ENCODE measurements around the gene RNF220.

DNA sequence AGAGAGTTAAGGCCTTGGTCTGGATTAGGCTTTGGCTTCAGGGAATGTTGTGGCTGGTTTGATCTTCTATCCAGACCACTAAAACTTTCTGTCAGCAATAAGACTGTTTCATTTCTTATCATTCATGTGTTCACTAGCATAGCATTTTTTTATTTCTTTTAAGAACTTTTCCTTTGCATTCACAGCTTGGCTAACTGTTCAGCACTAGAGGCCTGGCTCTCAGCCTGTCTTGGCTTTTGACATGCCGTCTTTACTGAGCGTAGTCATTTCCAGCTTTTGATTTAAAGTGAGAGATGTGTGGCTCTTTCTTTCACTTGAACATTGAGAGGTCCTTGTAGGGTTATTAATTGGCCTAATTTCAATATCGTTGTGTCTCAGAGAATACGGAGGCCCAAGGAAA lies 62.5 kb downstream of the RNF220 start:
- TF ChIP-seq, protein P1, sequence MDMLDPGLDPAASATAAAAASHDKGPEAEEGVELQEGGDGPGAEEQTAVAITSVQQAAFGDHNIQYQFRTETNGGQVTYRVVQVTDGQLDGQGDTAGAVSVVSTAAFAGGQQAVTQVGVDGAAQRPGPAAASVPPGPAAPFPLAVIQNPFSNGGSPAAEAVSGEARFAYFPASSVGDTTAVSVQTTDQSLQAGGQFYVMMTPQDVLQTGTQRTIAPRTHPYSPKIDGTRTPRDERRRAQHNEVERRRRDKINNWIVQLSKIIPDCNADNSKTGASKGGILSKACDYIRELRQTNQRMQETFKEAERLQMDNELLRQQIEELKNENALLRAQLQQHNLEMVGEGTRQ (IDR thresholded peaks at IDR 0.05; ENCODE audit: low read depth, low read length), result no peak
- TF ChIP-seq, protein P2, sequence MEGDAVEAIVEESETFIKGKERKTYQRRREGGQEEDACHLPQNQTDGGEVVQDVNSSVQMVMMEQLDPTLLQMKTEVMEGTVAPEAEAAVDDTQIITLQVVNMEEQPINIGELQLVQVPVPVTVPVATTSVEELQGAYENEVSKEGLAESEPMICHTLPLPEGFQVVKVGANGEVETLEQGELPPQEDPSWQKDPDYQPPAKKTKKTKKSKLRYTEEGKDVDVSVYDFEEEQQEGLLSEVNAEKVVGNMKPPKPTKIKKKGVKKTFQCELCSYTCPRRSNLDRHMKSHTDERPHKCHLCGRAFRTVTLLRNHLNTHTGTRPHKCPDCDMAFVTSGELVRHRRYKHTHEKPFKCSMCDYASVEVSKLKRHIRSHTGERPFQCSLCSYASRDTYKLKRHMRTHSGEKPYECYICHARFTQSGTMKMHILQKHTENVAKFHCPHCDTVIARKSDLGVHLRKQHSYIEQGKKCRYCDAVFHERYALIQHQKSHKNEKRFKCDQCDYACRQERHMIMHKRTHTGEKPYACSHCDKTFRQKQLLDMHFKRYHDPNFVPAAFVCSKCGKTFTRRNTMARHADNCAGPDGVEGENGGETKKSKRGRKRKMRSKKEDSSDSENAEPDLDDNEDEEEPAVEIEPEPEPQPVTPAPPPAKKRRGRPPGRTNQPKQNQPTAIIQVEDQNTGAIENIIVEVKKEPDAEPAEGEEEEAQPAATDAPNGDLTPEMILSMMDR (conservative IDR thresholded peaks at IDR 0.05; ENCODE audit: low read depth, low read length), result no peak
- no peak for TF ChIP-seq POLR2A (IDR thresholded peaks at IDR 0.05; ENCODE audit: low read depth, low read length)
- TF ChIP-seq CEBPB (IDR thresholded peaks at IDR 0.05; ENCODE audit: low read depth, low read length), result no peak
- TF ChIP-seq MXI1 (IDR thresholded peaks at IDR 0.05; ENCODE audit: borderline replicate concordance, low read depth, low read length), result no peak
- no peak for TF ChIP-seq CHD1 (IDR thresholded peaks at IDR 0.05; ENCODE audit: low read depth, low read length)
- no peak for TF ChIP-seq SMC3 (IDR thresholded peaks at IDR 0.05; ENCODE audit: low read depth, low read length)
- TF ChIP-seq MAZ (IDR thresholded peaks at IDR 0.05; ENCODE audit: borderline replicate concordance, low read depth, low read length), result no peak
- TF ChIP-seq, protein P3, sequence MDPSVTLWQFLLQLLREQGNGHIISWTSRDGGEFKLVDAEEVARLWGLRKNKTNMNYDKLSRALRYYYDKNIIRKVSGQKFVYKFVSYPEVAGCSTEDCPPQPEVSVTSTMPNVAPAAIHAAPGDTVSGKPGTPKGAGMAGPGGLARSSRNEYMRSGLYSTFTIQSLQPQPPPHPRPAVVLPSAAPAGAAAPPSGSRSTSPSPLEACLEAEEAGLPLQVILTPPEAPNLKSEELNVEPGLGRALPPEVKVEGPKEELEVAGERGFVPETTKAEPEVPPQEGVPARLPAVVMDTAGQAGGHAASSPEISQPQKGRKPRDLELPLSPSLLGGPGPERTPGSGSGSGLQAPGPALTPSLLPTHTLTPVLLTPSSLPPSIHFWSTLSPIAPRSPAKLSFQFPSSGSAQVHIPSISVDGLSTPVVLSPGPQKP (IDR thresholded peaks at IDR 0.05; ENCODE audit: borderline replicate concordance, low read depth, low read length), result no peak
- no peak for TF ChIP-seq NFE2L2 (IDR thresholded peaks at IDR 0.05; ENCODE audit: low read depth, low read length)
- no peak for TF ChIP-seq RCOR1 (IDR thresholded peaks at IDR 0.05; ENCODE audit: insufficient replicate concordance, low read length)
- no peak for TF ChIP-seq FOS (IDR thresholded peaks at IDR 0.05; ENCODE audit: low read depth, low read length)
- TF ChIP-seq MAFK (IDR thresholded peaks at IDR 0.05; ENCODE audit: low read depth, low read length), result no peak
